Chondrocyte (in vitro differentiated cells): ENCODE measurements around the gene TBC1D5. TPM values are rescaled to one million over a fixed set of nuclear protein-coding genes. Genes with fewer than 3 reads are reported as not detected.
"Not testable (repeated sequence)": the region's sequence is repeated elsewhere in the genome, so short reads cannot be mapped to it uniquely, and the experiment has no call there.

Experiments used
- DNase-seq: peaks from one replicate; pipeline ENCODE4 v3.0.0; 2021; ENCODE audit warnings: mixed read lengths, low spot score
- H3K27ac Mint-ChIP-seq: one replicate; pipeline ENCODE4 v1.8.0; 2021; ENCODE audit warnings: mild to moderate bottlenecking, moderate library complexity, mixed read lengths; ENCODE audit not compliant: unreplicated experiment
- H3K27me3 Mint-ChIP-seq: 2 replicates; pipeline ENCODE4 v1.8.0; 2021; ENCODE audit warnings: low read depth, mixed read lengths
- H3K36me3 Mint-ChIP-seq: 2 replicates; pipeline ENCODE4 v1.8.0; 2021; ENCODE audit warnings: low read depth, mixed read lengths
- H3K4me1 Mint-ChIP-seq: 2 replicates; pipeline ENCODE4 v1.8.0; 2021; ENCODE audit warnings: low read depth, mild to moderate bottlenecking, mixed read lengths
- H3K4me3 Mint-ChIP-seq: one replicate; pipeline ENCODE4 v1.8.0; 2021; ENCODE audit warnings: mild to moderate bottlenecking, moderate library complexity, mixed read lengths; ENCODE audit not compliant: unreplicated experiment
- H3K9me3 Mint-ChIP-seq: 2 replicates; pipeline ENCODE4 v1.8.0; 2021; ENCODE audit warnings: low read depth, mixed read lengths
- total RNA-seq: library from RNA; stranded (reverse); gene quantifications from 3 replicates; pipeline ENCODE4 v1.2.1, GENCODE V29; 2021
- TF ChIP-seq, protein P1 (sequence below): fragments of 200-600 bp; sonication (generic); IDR thresholded peaks from 2 replicates; pipeline ENCODE4 v1.5.0; 2021; ENCODE audit warnings: antibody characterized with exemption, mild to moderate bottlenecking, moderate library complexity

TBC1D5 gene
- total RNA-seq, 1 donor from 2014 or later: 44.6 TPM

DNA sequence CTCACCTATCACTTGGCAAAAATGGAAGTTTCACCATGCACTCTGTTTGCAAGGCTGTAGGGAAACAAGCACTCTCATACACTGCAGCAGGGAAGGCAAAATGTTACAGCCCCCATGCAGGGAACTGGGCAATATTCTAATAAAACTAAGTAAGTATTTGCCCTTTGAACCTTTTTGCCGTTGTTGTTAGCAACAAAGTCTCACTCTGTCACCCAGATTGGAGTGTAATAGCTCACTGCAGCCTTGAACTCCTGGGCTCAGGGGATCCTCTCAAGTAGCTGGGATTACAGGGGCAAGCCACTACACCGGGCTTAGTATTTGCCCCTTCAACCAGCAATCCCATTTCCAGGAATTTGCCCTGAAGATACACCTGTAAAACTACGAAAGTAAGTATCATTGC lies 122.5 kb downstream of the TBC1D5 start:
- Mint-ChIP-seq H3K36me3 (peaks cover 7% of the 10 kb centered on the region), H3K4me3 (no peak overlapping the region)

DNA sequence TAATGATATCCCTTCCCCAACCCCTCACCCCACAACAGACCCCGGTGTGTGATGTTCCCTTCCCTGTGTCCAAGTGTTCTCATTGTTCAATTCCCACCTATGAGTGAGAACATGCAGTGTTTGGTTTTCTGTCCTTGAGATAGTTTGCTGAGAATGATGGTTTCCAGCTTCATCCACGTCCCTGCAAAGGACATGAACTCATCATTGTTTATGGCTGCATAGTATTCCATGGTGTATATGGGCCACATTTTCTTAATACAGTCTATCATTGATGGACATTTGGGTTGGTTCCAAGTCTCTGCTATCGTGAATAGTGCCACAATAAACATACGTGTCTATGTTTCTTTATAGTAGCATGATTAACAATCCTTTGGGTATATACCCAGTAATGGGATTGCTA lies 129.4 kb downstream of the TBC1D5 start:
- Mint-ChIP-seq H3K9me3 (peaks cover 21% of the 10 kb centered on the region), H3K36me3 (peaks cover 18% of the 10 kb centered on the region)
- H3K4me3 Mint-ChIP-seq, H3K27ac Mint-ChIP-seq, H3K4me1 Mint-ChIP-seq, H3K27me3 Mint-ChIP-seq, DNase-seq: not testable (repeated sequence)

More for the DNA sequence above, 122.5 kb downstream of the TBC1D5 start:
- TF ChIP-seq, protein P1, sequence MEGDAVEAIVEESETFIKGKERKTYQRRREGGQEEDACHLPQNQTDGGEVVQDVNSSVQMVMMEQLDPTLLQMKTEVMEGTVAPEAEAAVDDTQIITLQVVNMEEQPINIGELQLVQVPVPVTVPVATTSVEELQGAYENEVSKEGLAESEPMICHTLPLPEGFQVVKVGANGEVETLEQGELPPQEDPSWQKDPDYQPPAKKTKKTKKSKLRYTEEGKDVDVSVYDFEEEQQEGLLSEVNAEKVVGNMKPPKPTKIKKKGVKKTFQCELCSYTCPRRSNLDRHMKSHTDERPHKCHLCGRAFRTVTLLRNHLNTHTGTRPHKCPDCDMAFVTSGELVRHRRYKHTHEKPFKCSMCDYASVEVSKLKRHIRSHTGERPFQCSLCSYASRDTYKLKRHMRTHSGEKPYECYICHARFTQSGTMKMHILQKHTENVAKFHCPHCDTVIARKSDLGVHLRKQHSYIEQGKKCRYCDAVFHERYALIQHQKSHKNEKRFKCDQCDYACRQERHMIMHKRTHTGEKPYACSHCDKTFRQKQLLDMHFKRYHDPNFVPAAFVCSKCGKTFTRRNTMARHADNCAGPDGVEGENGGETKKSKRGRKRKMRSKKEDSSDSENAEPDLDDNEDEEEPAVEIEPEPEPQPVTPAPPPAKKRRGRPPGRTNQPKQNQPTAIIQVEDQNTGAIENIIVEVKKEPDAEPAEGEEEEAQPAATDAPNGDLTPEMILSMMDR: no peak
- Mint-ChIP-seq H3K27ac (no peak overlapping the region), H3K9me3 (peaks cover 5% of the 10 kb centered on the region), H3K27me3 (no peaks in the 10 kb centered on the region), H3K4me1 (no peaks in the 10 kb centered on the region)
- no peak for DNase-seq

DNA sequence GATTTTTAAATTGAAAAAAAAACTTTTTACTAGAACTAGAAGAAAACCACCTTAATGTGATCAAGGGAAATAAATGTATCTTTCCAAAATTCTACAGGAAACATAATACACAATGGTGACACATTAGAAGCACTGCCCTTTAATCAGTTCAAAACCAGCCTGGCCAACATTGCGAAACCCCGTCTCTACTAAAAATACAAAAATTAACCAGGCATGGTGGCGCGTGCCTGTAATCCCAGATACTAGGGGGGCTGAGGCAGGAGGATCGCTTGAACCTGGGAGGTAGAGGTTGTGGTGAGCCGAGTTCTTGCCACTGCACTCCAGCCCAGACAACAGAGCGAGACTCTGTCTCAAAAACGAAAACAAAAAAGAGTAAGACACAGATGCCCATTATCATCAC lies 134.5 kb downstream of the TBC1D5 start:
- peaks cover 10% of the 10 kb centered on the region for H3K36me3 Mint-ChIP-seq
- DNase-seq: no peak
- H3K27ac Mint-ChIP-seq: no peak overlapping the region
- TF ChIP-seq, protein P1: no peak
- no peak overlapping the region for H3K4me3 Mint-ChIP-seq
- H3K9me3 Mint-ChIP-seq: no peaks in the 10 kb centered on the region
- no peaks in the 10 kb centered on the region for H3K27me3 Mint-ChIP-seq
- peaks cover 6% of the 10 kb centered on the region for H3K4me1 Mint-ChIP-seq

DNA sequence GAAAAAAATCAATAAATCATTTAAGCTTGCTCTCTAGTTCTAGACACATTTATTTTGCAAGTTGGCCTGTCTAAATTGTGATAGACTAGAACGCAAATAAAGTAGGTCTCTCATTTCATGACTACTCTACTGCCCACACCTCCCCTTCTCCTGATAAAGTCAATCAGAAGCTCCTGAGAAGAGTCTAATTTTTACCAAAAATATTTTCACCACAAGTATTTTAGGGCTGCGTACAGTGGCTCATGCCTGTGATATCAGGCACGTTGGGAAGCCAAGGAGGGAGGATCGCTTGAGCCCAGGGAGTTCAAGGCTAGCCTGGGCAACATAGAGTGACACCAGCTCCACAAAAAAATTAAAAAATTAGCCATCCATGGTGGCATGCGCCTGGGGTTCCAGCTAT lies 136.5 kb downstream of the TBC1D5 start:
- H3K27me3 Mint-ChIP-seq: no peaks in the 10 kb centered on the region
- no peak overlapping the region for H3K4me3 Mint-ChIP-seq
- no peak for DNase-seq
- no peak overlapping the region for H3K27ac Mint-ChIP-seq
- H3K4me1 Mint-ChIP-seq: peaks cover 6% of the 10 kb centered on the region
- peaks cover 4% of the 10 kb centered on the region for H3K36me3 Mint-ChIP-seq
- TF ChIP-seq, protein P1: no peak
- no peaks in the 10 kb centered on the region for H3K9me3 Mint-ChIP-seq

DNA sequence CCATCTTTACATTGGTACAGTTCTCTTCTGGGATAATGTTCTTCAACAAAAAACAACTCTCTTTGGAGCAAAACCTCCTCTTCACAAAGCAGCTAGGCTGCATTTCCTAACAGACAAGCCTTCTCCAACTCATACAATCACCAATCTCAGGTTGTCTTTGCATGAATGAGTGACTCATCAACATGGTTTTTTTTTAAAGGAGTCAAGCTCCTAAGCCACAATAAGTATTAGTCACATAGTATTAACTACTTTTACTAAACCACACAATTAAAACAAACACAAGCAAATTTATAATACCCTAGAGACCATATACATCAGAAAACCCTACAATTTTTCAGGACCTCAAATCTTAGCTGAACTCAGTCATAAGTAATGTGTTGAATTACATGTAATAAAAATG lies 137.4 kb downstream of the TBC1D5 start:
- peaks cover 1% of the 10 kb centered on the region for H3K9me3 Mint-ChIP-seq
- H3K4me3 Mint-ChIP-seq: no peak overlapping the region
- H3K27ac Mint-ChIP-seq: no peak overlapping the region
- peaks cover 6% of the 10 kb centered on the region for H3K4me1 Mint-ChIP-seq
- no peaks in the 10 kb centered on the region for H3K27me3 Mint-ChIP-seq
- no peak for DNase-seq
- peaks cover 4% of the 10 kb centered on the region for H3K36me3 Mint-ChIP-seq
- TF ChIP-seq, protein P1: no peak

DNA sequence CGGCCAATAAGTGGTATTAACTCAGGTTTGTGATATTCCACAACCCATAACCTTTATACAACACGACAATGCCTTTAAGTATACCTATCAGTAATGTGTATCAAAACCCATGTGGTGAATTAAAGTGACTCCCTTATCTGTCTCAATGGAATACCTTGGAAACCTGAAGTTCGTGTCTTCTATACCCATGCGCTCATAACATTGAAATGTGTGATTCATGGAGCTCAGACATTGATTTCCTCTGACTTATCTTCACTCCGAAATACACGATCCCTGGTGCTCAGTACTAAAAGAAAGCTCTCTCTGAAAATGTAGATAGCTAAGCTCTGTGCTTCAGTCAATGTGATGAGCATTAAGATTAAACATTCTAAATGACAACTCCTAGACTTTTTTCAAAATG lies 140.3 kb downstream of the TBC1D5 start:
- DNase-seq: no peak
- TF ChIP-seq, protein P1: no peak
- peaks cover 6% of the 10 kb centered on the region for H3K4me1 Mint-ChIP-seq
- H3K36me3 Mint-ChIP-seq: no peaks in the 10 kb centered on the region
- peaks cover 13% of the 10 kb centered on the region for H3K9me3 Mint-ChIP-seq
- no peak overlapping the region for H3K27ac Mint-ChIP-seq
- no peaks in the 10 kb centered on the region for H3K27me3 Mint-ChIP-seq
- H3K4me3 Mint-ChIP-seq: no peak overlapping the region
